ENCODE results near the gene PLA2G2C.
A peak's percentile ranks its signal among the peaks of the same experiment; 100 is the strongest.
"Not testable (repeated sequence)": the region's sequence is repeated elsewhere in the genome, so short reads cannot be mapped to it uniquely, and the experiment has no call there.

PLA2G2C gene

DNA sequence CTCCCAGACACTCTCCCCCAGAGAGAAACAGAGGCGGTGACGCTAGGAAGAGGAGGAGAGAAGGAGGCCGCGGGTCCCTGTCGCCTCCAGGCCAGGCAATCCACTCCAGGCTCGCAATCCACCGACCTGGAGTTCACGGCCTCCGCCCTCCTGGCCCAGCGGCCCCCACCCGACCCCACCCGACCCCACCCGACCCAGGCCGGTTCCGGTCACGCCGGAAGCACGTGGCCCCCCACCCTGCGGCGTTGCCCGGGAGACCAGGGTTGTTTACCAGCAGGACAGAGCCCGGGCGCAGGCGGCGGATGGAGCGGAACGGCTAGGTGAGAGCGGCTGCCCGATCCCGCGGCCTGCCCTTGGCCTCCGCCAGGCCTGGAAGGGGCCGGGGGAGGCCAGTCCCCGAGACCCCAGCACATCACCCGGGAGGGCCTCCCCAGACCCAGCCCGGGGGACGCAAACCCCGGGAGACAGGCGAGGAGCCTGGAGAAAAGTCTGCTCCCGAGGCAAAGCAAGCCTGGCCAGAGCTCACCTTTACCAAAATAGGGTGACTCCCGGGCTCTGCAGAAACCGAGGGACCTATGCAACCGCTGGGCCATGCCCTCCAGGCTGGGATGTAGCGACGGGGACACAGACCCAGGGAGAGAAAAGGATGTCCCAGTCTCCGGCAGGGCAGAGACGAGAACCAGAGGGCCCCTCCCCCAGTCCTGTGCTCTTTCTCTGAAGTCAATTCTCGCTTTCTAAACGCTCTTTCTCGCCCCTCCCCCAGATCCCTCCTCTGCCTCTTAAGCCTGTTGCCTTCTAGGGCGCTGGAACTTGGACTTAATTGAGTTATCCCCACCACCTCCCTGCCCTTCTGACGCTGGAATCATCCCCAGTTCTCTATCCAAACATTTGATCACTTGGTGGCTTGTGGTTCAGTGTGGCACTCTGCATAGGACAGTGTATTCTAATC is at the start of gene PLA2G2C, which contains the start of gene UBXN10:
PLA2G2C (minus strand) TSS at position 685 of the 949 bp plus-strand sequence. CDS start 9,155 bp downstream, outside the sequence.
UBXN10 (plus strand) TSS at position 263 of the 949 bp plus-strand sequence. CDS start 4,466 bp downstream, outside the sequence.
- DNase-seq = peak; percentile 67 to 77

GRCh38 chr1:20234788-20235535 is 48.6 kb upstream of the PLA2G2C start:
- no peak for DNase-seq

- no peak for DNase-seq
Measured at GRCh38 chr1:20233866-20234265, 47.5 kb upstream of the PLA2G2C start.

DNA sequence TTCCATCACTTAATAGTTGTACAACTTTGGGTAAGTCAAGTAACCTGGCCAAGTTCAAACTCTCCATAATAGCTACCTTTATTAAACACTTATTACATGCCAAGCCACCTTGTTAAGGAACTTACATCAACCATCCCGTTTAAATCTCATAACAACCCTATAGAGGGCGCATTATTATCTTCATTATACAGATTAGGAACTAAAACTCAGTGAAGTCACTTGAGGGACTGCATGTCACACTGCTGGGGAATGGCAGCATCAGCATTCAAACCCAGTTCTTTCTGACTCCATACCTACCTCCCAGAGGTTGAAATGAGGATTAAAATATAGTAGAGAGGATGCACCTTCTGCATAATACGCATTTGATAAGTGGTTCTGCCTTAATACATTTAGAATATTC is 47.1 kb upstream of the PLA2G2C start:
- peak in 1 of 2 donors; percentile 23 for DNase-seq

DNA sequence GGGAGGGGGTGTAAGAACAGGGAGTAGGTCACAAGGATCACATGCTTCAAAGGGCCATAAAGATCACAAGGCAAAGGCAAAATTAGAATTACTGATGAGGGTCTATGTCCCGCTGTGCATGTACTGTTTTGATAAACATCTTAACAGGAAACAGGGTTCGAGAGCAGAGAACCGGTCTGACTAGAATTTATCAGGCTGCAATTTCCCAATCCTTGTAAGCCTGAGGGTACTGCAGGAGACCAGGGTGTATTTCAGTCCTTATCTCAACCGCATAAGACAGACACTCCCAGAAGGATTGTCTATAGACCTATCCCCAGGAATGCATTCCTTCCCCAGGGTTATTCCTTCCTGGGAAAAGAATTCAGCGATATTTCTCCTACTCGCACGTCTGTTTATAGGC is 46.2 kb upstream of the PLA2G2C start:
- DNase-seq = not testable (repeated sequence)

DNA sequence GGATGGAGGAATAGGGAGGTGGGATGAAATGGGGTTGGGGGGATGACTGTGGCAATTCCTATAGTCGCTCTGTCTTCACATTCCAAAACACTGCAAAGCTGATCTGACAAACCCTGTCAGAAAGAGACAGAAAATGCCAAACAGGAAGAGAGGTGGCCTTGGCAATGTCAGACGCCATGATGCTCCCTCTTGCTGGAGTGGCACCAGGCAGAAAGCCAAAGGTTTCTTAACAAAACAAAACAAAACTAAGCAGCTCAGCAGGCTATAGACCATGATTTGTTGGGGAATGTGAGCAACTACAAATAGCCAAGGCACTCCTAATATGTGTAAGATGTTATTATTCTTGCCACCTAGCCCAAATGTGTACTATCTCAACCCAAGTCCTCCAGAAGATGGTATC is 42.9 kb upstream of the PLA2G2C start:
- no peak for DNase-seq

DNA sequence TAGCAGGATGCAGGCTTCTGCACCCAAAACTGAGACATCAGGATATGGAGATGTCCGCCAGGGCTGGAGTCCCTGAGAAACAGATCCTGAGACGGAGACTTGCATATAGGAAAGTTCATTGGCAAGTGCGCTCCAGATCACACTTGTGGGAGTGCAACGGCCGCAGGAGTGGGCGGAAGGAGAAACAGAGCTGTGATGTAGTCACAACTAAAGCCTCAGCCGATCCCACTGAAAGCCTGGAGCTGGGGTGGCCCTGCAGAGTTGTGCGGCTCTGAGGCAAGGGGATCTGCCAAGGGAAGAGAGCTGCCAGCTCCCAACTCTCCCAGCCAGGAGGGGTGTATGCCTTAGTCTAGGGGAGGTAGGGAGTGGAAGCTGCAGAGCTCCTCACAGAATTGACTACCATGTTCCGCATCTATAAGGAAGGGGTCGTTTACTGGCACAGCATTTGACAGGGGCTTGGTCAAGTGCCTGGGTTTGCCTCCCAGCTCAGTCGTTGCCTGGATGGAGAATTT is 42.1 kb upstream of the PLA2G2C start:
- DNase-seq = no peak

DNA sequence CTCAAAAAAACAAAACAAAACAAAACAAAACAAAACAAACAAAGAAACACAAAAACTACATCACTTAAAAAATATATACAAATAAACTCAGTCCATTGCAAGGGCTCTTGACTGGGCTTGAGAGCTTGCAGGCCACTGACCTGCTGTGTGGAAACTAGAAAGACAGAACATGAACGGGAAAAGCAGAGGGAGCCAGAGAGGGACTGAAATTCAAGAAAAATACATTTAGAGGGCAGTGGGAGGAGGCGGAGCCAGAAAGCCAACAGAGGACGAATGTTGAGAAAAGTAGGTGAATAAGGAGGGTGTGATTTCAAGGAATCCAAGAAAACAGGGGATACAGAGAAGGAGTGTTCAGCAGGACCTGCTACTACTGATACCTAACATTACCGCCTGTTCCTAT is 41.4 kb upstream of the PLA2G2C start:
- DNase-seq = no peak

- no peak for DNase-seq
Measured at GRCh38 chr1:20224546-20224945, 38.2 kb upstream of the PLA2G2C start.

DNA sequence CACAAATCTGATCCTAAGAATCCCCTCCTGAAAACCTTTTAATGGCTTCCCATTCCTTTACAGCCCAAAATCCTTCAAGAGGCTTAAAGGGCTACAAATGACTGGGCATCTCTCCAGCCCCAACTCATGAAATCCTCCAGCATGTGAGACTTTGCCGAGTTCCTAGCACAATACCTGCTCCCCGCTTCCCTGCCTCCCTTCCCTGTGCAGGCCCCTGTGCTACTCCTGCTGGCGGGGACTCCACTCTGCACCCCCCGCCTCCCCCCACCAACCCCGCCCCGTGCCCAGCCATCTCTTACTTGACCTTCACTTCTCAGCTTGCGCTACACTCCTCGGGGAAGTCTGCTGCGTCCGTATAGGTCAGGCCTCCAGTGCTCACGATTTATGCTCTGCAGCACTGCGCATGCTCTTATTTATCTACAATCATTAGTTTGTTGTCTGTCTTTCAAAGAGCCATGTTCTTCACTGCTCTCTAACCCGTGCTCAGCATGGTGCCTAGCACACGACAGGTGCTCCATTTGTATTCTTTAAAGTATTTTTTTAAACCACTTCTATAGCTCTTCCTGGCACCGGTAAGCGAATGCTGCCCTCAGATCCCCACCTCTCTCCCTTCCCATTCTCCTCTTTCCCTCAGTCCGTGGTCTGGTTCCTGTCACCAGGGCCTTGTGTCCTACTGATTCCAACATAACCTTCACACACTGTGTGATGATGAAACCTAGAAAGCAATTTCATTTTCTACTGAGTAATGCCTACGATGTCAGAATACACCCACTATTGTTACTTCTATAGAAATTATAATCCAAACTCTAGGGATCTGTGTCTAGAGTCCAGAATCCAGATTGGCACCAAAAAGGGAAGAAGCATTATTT is 37.5 kb upstream of the PLA2G2C start:
- no peak for DNase-seq

DNA sequence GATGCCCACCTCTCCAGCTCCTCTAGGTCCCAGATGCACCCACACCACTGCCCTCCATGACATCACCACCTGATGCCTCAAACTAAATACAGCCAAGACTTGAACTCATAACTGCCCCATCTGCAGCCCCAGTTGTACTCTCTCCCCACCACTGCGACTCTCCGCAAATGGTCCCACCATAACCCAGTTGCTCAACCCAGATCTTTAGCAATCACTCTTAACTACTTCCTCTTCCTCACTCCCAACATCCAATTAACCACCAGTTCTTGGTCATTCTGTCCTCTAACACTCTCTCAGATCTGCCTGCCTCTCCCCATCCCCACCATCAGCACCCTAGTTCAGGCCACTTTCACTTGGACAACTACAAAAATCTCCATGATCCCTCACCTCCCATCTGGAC is 36.8 kb upstream of the PLA2G2C start:
- no peak for DNase-seq

DNA sequence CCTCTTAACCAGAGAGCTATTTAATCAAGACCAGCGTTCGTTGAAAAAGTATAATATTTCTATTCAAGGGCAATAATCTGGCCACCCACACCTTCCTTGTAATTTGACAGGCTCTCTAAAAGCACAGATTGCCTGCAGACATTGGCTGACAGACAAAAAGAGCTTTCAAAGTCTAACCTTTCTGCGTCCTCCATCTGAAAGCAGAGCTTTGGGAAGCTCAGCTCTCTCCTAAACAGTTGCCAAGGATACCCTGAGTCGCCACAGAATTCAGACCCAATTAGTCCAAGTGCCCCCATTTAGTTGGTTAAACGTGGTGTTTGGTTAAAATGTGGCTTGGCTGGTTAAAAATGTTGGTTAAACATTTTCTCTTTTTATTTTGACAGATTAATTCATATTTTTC is 33.7 kb upstream of the PLA2G2C start:
- DNase-seq = no peak

GRCh38 chr1:20219053-20219452 is 32.7 kb upstream of the PLA2G2C start:
- DNase-seq = not testable (repeated sequence)

DNA sequence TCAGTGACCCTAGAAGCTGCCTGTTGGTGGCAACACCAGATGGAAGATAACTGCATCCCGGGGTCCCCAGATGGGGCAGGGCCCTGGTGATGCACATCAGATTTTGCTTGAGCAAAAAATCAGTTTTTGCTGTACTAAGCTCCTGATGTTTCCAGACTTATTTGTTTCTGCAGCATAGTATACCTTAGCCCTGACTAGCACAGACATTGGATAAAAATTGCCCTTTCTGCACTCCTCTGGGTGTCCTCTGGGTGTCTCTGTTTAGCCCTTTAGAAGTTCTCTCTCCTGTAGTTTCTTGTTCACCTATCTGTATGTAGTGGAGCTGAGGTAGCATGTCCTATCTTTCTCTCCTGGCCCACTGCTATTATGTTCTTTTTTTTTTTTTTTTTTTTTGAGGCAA is 30.3 kb upstream of the PLA2G2C start:
- peak in 1 of 2 donors; percentile 12 for DNase-seq

DNA sequence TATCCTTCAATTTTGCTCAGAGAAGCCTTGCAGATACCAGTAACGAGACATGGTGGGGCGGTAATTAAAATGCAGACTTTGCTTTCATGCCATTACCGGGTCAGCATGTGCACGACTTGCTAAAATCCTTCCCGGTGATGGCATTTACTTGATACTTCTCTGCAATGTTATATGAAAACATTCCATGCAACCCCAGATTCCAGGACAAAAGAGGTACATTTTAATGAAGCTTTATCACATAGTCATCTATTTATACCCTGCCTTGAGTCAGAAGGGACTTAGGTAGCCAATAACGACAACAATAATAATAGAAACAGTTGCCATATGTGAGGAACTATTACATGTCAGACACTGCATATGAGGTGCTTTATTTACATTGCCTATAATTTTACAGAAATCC is 29.4 kb upstream of the PLA2G2C start:
- DNase-seq = no peak

DNA sequence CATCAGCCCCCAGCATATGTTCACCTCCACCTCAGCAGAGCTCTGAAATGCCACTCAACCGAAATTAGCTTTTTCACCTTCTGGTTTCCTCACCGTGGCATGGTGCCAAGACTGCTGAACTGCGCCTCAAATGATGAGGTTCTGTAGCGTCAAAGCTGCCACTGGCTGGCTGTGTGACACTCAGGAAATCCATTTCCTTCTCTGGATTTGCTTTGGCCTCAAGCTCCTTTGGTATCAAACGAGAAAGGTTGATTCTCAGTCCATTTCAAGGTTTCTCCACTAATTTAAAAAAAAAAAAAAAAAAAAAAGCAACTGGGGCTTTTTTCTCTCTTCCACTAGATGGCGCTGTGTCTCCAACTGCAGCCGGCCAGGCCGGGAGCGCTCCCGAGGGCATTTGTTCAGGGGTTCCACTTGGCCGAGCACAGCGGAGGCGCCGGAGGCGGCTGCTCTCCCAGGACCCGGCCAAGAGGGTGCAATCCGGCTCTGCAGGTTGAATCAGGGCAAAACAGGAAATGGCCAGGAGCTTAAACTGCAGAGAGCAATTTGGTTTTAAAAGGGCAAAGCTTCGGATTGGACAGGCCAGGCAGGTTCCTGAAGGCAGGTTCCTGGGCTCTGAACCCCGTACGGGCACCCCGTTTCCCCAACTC is 26.5 kb upstream of the PLA2G2C start:
- peak; percentile 53 to 56 for DNase-seq

GRCh38 chr1:20212085-20212684 is 25.9 kb upstream of the PLA2G2C start:
- DNase-seq = no peak

DNA sequence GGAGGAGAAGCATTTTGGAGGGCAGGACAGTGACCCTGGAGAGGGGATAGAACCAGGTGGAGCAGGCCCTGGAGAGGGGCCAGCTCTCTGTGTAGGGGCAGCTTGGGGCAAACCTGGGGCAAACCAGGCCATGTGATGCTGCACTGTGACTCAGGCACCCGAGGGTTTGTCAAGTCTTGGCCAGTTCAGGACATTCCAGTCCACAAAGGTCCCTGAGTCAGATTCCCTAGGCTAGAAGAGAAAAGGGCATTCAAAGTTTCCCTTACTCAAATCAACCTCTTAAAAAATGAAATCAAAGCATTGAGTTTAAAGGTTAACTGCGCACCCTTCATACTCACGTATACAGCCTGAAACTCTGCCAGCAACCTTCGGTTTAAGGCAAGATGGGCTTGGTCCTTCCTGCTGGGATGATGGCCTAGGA is 25.2 kb upstream of the PLA2G2C start:
- no peak for DNase-seq

DNA sequence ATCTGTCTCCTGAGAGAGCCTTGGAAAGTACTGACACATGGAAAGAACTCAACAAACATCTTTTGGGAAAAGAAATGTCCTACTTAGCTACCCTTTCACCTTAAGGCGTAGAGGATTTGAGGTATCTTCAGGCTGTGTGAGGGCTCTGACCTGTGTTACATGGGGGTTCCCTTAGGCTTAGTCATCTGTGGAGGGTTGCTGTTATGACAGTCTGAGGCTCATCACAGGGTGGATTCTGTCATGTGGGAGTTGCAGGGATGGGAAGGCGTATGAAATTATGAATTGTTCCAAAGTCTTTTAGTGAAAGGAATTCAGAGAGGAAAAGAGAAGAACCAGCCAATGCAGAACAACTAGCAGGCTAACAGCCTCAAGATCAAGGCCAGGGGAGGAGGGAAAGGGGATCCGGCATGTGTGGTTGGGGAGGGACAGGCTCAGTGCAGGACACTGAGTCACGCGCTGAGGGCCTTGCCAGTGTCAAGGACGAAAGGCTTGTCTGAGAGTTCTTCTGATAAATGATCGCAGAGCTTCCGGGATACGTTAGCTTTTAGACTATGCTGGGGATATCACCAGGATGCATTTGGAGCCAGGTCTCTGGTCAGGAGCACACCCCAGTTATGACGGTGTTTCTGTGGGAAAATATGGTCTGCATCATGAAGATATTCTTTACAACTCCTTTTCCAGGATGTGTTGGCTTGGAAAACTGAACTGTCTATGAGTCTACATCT is 24.6 kb upstream of the PLA2G2C start:
- DNase-seq = no peak

- DNase-seq = no peak
Measured at GRCh38 chr1:20209471-20209870, 23.2 kb upstream of the PLA2G2C start.

DNA sequence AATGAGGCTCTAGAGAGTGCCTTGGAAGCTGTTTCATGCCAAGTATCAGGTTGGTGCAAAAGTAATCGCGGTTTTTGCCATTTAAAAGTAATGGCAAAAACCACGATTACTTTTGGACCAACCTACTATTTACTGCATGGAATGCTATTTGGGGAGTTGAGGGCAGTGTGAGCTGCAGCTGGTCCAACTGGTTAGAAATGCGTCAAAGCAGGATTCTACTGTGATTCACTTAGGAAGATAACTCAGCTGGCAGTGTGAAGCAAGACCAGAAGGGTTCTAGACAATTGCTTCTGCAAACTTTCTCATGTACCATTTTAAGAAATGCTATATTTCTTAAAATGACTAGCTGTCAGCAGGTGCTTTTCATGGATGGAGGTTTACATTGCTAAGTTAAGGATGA is 21.2 kb upstream of the PLA2G2C start:
- DNase-seq = no peak
